Smooth muscle cell of the brain vasculature (primary cell): ENCODE measurements around the gene SLIT1.
"Not testable (repeated sequence)": the region's sequence is repeated elsewhere in the genome, so short reads cannot be mapped to it uniquely, and the experiment has no call there.

Source experiments
- DNase-seq: peaks from one replicate; pipeline ENCODE4 v3.0.0-alpha.2; 2012; ENCODE audit warnings: low read depth, low spot score

SLIT1 gene

DNA sequence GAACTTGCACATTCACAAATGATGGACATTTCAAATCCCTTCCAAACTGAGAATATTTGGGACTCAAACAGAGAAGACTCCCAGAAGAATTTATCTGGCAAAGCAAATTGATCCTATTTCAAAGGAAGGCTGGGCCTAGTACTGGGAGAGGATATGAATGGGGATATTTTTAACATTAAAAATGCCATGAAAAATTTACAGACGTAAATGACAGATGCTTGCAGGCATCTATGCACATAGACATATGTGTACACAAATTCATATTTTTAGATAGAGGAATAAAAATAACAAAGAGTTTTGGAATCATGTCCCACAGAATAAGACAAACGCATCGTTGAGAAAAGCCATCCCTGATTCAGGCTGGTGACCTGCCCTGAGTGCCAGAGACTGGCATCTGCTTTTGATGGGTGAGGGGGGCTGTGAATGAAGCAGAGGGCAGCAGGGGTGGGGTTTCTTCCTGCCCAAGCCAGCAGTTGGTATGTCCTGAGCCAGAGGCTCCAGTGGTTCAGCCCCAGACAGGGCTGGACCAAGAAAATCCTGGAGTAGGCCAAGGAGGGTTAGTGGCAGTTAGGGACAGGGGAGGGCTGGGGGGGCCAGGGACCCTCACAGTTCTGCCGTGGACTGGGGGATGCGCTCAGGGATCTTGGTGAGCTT, 138.5 kb downstream of the SLIT1 start:
- DNase-seq, result no peak

GRCh38 chr10:97046456-97047082, 139.2 kb downstream of the SLIT1 start:
- DNase-seq, result no peak

DNA sequence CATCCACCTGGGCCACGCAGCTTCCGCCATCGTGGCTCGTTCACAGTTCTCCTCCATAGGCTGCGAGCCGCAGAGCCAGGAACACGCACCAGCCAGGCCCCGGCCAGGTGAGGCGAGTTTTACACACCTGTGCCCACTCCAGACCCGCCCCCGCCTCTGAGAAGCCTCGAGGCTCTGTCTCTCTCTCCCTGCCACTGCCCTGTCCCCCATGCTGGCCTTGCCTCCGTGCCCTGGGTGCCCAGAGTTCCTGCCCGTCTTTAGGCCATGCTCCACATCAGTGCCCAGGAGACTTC, 142.2 kb downstream of the SLIT1 start:
- no peak for DNase-seq

DNA sequence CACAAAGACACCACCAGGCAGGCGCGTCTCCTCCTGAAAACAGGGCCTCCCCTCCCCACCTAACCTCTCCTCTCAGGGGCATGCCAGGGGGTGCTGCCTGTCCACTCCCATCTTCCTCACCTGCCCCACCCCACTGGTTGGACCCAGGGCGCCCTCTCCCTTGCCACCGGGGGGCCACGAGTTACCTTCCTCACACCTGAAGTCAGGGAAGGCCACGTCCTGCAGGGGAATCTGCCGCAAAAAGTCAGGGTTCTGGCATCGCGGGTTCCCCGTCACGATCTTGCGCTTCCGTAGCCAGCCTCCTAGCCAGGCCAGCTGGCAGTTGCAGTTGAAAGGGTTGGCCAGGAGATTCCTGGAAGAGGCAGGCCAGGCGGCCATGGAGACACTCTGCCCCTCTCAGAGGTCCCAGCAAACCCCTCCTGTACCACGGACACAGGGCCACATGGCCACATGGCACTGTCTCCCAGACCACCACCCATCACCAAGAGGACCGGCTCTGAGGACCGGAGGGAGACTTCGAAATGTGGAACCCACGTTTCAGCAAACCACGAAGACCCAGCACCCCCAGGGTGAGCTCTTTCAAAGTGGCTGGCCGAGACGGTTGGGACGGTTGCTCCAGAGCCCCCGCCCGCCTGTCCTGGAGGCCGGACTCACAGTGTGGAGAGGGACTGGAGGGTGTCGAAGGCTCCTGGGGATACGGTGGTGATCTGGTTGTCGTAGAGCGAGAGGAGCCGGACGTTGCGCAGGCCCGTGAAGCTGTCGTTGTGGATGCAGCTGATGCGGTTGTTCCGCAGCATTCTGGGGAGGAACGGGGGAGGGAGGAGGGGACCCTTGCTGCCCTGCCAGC, 142.8 kb downstream of the SLIT1 start:
- DNase-seq, result no peak

DNA sequence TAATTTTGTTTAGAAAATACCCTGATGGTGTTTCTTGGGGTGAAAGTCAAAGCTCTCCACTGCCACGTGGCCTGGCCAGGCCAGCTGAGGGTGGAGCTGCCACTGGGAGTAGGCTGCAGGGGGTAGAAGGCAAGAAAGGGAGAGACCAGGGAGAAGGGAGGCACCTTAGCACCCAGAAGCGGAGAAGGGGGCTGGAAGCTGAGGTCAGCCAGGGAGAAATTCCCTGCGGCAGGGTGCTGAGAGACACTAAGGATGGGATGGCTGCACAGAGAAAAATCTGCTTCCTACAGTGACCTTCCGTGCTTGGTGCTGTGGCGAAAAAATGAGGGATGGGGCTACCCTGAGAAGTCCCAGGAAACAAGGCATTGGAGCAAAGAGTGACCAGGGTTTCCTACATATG, 143.7 kb downstream of the SLIT1 start:
- no peak for DNase-seq

DNA sequence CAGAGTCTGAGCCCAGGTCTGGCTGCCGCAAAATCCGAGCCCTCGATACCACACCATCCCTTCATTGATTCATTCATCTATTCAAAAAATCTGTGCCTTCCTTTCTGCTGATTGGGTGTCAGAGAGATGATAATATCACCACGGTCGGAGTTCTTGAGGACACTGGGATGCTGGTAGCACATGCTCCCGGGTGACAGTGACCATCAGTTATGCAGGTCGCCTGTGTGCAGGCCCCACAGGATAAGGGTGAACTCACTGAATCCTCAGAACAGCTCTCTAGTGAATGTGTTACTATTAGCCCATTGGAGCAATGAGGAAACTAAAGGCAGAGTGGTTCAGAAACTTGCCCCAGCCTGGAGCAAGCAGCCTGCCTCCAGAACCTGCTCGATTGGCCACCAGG, 145.1 kb downstream of the SLIT1 start:
- no peak for DNase-seq

- DNase-seq, result no peak
These were observed 145.5 kb downstream of the SLIT1 start for GRCh38 chr10:97040248-97040584.

DNA sequence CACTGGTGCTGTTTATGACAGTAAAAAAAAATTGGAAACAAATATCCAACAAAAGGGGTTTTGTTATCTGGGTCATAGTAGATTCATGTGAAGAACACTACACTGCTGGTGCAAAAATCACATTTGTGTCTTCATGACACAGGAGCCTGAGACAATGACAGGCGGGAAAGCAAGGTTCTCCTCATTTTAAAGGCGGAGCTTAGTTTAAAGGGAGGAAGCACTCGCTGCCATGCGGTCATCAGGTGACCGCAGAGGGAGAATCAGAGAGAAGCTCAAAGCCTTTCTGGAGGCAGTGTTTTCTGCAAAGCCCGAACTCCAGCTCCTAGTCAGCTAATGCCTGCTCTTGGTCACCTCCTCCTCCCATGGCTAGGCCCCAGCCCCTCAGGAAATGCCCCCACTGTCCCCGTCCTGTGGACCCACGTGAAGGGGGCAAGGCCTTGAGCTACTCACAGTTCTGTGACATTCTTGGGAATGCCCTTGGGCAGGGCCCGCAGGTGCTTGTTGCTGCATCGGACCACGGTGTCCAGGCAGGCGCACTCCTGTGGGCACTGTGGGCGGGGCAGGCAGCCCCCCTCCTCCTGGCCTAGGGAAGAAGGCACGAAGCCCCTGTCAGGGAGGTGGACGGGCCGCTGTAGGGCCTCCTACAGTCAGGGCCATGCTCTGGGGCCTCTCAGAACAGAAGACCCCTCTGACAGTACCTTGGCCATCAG, 146.1 kb downstream of the SLIT1 start:
- no peak for DNase-seq

DNA sequence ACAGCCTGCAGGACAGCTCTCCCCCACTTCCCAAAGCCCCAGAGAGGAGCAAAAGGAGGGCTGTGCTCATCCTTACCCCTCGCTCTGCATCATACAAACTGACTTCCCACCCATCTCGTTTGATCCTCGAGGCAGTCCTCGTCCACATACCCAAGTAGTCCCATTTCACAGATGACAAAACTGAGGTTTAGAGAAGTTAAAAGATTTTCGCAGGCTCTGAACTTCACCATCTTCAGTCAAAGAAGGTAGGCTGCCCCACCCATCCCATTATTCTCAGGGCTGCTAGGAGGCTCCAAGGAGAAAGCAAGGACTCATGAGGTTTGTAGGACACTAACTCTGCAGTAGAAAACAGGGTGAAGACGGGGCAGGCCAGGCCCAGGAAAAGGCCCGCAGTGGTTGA, 147.1 kb downstream of the SLIT1 start:
- no peak for DNase-seq

DNA sequence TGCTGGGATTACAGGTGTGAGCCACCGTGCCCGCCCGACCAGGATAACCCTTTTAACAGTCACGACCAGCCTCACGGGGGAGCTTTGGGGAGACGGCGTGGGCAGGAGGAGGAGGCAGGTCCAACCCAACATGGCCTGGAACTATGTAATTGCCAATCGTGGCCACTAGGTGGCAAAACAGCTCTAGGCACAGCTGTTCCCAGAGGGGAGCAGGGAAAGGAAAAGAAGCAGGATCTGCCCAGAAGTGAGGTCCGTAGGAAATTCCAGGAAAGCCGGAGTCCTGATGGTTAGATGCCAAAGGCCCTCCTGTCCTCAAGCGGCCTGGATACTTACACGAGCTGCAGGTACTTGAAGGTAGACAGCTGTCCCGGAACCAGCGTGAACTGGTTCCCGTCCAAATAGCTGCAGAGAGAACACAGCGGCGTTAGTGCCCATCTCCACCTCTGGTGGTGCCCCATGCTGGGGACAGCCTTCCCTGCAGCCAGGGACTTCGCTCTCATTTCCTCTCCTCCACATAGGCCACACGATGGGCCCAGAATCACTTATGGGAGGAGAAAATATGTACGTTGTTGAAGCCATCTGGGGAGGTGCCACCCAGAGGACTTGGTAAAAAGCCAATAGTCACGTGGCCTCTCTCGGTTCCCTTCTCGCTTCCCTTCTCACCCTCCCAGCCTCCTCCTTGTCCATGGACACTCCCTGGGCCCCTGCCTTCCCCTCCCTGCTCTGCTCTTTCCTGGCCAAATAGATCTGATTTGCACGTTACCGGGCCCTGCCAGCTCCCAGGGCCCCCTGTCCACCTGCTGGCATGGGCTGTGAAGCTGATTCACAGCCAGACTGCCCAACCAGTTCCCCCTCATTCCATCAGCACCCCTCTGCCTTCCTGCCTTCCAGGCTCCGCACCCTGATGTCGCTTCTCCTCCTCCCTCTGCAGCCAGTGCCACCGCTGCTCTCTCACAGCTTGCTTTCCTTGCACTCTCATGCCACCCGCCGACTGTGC, 148.1 kb downstream of the SLIT1 start:
- DNase-seq, result peak; percentile 60

DNA sequence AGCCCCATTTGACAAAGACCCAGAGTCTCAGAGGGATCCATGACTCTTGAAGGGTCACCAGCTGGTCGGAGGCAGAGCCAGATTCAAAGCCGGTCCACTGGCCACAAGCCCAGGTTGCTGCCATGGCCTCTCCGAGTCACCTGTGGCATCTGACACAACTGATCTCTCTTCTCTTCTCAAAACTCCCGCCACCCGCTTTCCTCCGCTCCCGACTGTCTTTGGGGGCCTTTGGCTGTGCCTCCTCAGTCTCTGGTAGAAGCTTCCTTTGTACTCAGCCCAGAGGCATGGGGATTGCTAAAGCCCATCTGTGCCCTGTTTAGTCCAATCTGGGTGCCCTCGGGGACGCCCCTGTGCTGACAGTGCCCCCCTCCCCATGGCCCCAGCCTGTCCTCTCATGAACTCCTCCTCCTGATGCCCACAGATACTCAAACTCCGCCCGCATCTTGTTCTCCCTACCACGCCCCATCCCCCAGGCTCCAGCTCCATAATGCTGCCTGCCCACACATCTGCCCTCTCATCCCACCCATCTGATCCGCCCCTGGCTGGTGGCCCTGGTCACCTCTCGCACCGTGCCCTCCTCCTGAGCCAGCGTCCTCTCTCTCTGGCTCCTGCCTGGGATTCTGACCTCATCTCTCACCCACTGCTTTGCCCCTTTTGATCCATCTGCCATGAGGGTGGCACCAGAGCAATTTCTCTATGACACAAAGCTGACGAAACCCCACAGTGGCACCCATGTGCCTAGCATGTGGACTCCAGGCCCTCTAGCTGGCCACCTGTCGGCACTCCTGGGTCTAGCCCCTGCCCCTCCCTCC, 150.6 kb downstream of the SLIT1 start:
- no peak for DNase-seq

DNA sequence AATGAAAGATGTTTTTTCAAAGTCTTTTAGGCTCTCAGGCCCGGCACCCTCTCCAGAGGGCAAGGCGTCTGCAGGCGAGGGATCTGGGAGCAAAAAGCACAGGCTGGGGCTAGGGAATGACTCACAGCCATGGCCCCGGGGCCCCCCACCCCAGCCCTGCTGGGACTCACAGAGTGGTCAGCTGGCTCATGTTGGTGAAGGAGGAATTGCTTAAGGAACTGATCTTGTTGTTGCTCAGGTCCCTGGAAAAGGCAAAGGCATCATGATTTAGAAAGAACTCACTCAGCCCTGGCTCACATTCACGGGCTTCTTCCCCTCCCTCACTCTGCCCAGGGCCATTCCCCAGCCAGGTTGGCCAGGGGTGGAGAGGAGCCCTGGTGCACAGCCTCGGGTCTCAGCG, 151.5 kb downstream of the SLIT1 start:
- no peak for DNase-seq

DNA sequence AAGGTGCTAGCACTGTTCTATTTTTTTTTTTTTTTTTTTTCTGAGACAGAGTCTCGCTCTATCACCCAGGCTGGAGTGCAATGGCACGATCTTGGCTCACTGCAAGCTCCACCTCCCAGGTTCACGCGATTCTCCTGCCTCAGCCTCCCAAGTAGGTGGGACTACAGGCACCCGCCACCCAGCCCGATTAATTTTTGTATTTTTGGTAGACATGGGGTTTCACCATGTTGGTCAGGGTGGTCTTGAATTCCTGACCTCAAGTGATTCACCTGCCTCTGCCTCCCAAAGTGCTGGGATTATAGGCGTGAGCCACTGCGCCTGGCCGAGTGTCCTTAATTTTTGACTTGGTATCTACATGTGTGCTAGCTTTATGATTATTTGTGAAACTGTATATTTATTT, 151.9 kb downstream of the SLIT1 start:
- DNase-seq, result not testable (repeated sequence)

DNA sequence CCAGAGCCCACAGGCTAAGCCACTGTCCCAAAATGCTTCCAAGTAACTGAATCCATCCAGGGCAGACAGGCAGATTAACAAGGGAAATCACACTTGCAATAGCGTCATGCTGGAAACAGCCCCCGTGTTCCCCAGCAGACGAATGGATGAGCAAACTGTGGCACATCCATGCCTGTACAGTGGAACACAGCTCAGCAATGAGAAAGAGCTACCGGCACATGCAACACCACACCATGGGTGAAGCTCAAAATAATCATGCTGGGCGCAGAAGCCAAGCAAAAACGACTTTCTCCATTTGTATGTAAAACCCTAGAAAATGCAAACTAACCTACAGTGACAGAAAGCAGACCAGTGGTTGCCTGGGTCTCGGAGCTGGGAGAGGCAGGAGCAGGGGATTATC, 153.1 kb downstream of the SLIT1 start:
- DNase-seq, result no peak

- no peak for DNase-seq
These were observed 154.3 kb downstream of the SLIT1 start for GRCh38 chr10:97031459-97031858.

GRCh38 chr10:97030894-97031293, 154.9 kb downstream of the SLIT1 start:
- DNase-seq, result no peak

GRCh38 chr10:97029271-97029670, 156.5 kb downstream of the SLIT1 start:
- no peak for DNase-seq

- no peak for DNase-seq
These were observed 157.0 kb downstream of the SLIT1 start for GRCh38 chr10:97028832-97029178.

- DNase-seq, result no peak
These were observed 157.5 kb downstream of the SLIT1 start for GRCh38 chr10:97028126-97028831.
